Measurements from ENCODE around the gene AHNAK.

The AHNAK gene

DNA sequence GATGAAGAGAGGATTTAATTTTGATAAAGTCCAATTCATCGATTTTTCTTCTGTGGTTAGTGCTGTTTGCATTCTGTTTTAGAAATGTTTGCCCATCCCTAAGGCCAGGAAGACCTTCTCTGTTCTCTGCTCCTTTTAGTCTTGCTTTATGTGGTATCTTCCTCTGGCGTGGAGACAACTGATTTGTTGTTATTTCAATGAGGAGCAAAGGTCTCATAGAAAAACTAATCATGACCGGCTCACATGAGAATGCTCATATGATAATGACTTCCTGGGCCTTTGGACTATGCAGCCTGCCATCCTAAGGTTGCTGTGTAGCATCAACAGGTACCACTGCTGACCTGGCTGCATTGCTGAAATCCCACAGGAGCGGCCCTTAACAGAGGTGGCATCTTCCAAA is 108.0 kb downstream of the AHNAK start:
- peaks cover 15% of the 10 kb centered on the region for H3K4me1 ChIP-seq (ENCODE audit: low read depth, poor library complexity, severe bottlenecking)
- TF ChIP-seq, protein P1, sequence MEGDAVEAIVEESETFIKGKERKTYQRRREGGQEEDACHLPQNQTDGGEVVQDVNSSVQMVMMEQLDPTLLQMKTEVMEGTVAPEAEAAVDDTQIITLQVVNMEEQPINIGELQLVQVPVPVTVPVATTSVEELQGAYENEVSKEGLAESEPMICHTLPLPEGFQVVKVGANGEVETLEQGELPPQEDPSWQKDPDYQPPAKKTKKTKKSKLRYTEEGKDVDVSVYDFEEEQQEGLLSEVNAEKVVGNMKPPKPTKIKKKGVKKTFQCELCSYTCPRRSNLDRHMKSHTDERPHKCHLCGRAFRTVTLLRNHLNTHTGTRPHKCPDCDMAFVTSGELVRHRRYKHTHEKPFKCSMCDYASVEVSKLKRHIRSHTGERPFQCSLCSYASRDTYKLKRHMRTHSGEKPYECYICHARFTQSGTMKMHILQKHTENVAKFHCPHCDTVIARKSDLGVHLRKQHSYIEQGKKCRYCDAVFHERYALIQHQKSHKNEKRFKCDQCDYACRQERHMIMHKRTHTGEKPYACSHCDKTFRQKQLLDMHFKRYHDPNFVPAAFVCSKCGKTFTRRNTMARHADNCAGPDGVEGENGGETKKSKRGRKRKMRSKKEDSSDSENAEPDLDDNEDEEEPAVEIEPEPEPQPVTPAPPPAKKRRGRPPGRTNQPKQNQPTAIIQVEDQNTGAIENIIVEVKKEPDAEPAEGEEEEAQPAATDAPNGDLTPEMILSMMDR (conservative IDR thresholded peaks at IDR 0.05; ENCODE audit: low read depth, low read length): no peak
- H3K36me3 ChIP-seq (ENCODE audit: insufficient read depth): no peaks in the 10 kb centered on the region
- no peak overlapping the region for H3K4me2 ChIP-seq
- no peak overlapping the region for H3K4me3 ChIP-seq (IDR thresholded peaks at IDR 0.05; ENCODE audit: insufficient read depth, low read depth, low read length)
- H4K20me1 ChIP-seq (ENCODE audit: insufficient read depth): no peaks in the 10 kb centered on the region
- no peak overlapping the region for H2AFZ ChIP-seq (ENCODE audit: low read depth)
- H3K79me2 ChIP-seq (ENCODE audit: insufficient read depth, low read depth): no peaks in the 10 kb centered on the region
- no peak overlapping the region for H3K27ac ChIP-seq
- no peaks in the 10 kb centered on the region for H3K27me3 ChIP-seq (ENCODE audit: insufficient read depth, low read depth)
- H3K9ac ChIP-seq: no peak overlapping the region

DNA sequence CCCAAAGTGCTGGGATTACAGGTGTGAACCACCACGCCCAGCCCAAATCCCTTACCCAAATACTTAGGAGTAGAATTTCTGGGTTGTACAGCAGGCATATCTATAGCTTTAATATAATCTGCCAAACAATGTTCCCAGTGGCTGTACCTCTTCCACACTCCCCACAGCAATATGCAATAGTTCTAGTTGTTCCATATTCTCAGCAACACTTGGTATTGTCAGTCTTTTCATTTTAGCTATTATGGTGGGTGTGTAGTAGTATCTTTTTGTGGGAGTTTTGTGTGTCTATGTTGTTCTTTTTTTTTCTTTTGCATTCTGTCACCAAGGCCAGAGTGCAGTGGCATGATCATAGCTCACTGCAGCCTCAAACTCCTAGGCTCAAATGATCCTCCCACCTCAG is 109.0 kb downstream of the AHNAK start:
- H3K4me1 ChIP-seq (ENCODE audit: low read depth, poor library complexity, severe bottlenecking): peaks cover 26% of the 10 kb centered on the region
- H3K4me2 ChIP-seq: no peak overlapping the region
- no peaks in the 10 kb centered on the region for H3K79me2 ChIP-seq (ENCODE audit: insufficient read depth, low read depth)
- no peak overlapping the region for H2AFZ ChIP-seq (ENCODE audit: low read depth)
- no peak overlapping the region for H3K4me3 ChIP-seq (IDR thresholded peaks at IDR 0.05; ENCODE audit: insufficient read depth, low read depth, low read length)
- H4K20me1 ChIP-seq (ENCODE audit: insufficient read depth): no peaks in the 10 kb centered on the region
- H3K27me3 ChIP-seq (ENCODE audit: insufficient read depth, low read depth): no peaks in the 10 kb centered on the region
- no peak overlapping the region for H3K9ac ChIP-seq
- H3K36me3 ChIP-seq (ENCODE audit: insufficient read depth): no peaks in the 10 kb centered on the region
- TF ChIP-seq, protein P1 (conservative IDR thresholded peaks at IDR 0.05; ENCODE audit: low read depth, low read length): no peak
- no peak overlapping the region for H3K27ac ChIP-seq

DNA sequence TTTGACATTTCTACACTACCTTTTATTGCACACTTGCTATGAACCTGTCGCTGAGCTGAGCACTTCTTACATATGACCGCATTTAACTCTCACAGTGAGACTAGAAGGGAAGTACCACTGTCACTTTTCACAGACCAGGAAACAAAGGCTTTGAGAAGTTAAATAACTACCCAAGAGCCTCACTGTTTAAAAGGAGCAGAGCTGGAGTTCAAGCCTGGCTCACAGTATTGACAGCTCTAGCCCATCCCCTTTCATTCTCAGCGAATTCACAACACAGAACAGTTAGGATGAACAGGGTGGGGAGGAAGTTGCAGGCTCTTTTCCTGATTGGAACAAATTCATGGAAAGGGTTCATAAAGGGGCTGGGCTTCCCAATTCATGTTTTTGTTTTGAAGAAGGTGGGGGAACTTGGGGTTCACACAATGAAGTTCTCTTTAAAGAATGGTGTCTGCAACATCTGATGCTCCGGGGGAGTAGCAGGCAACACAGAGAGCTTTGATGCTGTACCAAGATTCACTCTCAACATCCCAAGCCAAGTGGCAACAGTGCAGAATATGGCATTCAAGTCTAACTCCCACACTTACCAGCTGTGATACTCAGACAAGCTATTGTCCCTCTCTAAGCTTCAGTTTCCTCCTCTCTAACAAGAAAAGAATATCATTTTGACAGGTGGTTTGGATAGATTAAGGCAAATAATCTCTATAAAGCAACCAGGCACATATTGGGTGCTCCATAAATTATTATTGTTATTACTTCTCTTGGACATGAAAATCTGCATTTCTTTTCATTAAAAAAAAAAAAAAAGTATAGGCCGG is 110.6 kb downstream of the AHNAK start:
- Histone ChIP-seq H3K36me3 (ENCODE audit: insufficient read depth) (no peaks in the 10 kb centered on the region), H2AFZ (ENCODE audit: low read depth) (no peak overlapping the region), H3K27ac (no peak overlapping the region), H3K4me1 (ENCODE audit: low read depth, poor library complexity, severe bottlenecking) (peaks cover 30% of the 10 kb centered on the region), H3K4me3 (IDR thresholded peaks at IDR 0.05; ENCODE audit: insufficient read depth, low read depth, low read length) (no peak overlapping the region), H3K79me2 (ENCODE audit: insufficient read depth, low read depth) (no peaks in the 10 kb centered on the region), H4K20me1 (ENCODE audit: insufficient read depth) (no peaks in the 10 kb centered on the region), H3K27me3 (ENCODE audit: insufficient read depth, low read depth) (no peaks in the 10 kb centered on the region), H3K4me2 (no peak overlapping the region), H3K9ac (no peak overlapping the region)
- TF ChIP-seq, protein P1 (conservative IDR thresholded peaks at IDR 0.05; ENCODE audit: low read depth, low read length): no peak

DNA sequence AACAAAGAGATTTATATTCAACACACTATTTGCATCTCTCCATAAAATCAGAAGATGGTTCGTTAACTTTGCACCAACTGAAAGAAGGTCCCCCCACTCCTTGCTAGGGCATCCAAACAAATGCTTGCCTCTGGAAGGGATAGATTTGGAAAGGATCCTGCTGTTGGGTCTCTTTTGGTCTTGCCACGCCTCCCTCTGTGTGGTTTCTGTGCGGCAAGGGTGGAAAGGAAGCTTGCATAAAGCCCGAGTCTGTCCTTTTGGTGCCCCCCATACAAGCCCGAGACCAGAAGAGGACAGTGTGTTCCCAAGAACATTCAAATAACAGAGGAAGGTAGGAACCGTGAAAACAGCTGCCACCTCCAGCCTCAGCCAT is 112.7 kb downstream of the AHNAK start:
- H3K4me1 ChIP-seq (ENCODE audit: low read depth, poor library complexity, severe bottlenecking): peaks cover 41% of the 10 kb centered on the region
- no peaks in the 10 kb centered on the region for H4K20me1 ChIP-seq (ENCODE audit: insufficient read depth)
- H3K79me2 ChIP-seq (ENCODE audit: insufficient read depth, low read depth): no peaks in the 10 kb centered on the region
- no peak overlapping the region for H3K4me3 ChIP-seq (IDR thresholded peaks at IDR 0.05; ENCODE audit: insufficient read depth, low read depth, low read length)
- H3K4me2 ChIP-seq: no peak overlapping the region; the same call in 1 of the 2 replicates
- no peak overlapping the region for H3K27ac ChIP-seq
- TF ChIP-seq, protein P1 (conservative IDR thresholded peaks at IDR 0.05; ENCODE audit: low read depth, low read length): no peak
- no peak overlapping the region for H2AFZ ChIP-seq (ENCODE audit: low read depth)
- no peaks in the 10 kb centered on the region for H3K27me3 ChIP-seq (ENCODE audit: insufficient read depth, low read depth)
- no peak overlapping the region for H3K9ac ChIP-seq
- no peaks in the 10 kb centered on the region for H3K36me3 ChIP-seq (ENCODE audit: insufficient read depth)
